Glutamatergic neuron (in vitro differentiated cells): ENCODE results near the gene EMP2. TPM values are rescaled to one million over a fixed set of nuclear protein-coding genes. Genes with fewer than 3 reads are reported as not detected.

Source experiments
- DNase-seq: peaks from one replicate; pipeline ENCODE4 v3.0.0; 2022
- H3K27ac Mint-ChIP-seq: one replicate; pipeline ENCODE4 v1.8.0; 2020; ENCODE audit warnings: mild to moderate bottlenecking, mixed read lengths, inconsistent platforms; ENCODE audit not compliant: unreplicated experiment
- H3K27me3 Mint-ChIP-seq: one replicate; pipeline ENCODE4 v1.8.0; 2020; ENCODE audit warnings: mild to moderate bottlenecking, moderate library complexity, mixed read lengths, inconsistent platforms; ENCODE audit not compliant: unreplicated experiment
- H3K36me3 Mint-ChIP-seq: one replicate; pipeline ENCODE4 v1.8.0; 2020; ENCODE audit warnings: mild to moderate bottlenecking, mixed read lengths, inconsistent platforms; ENCODE audit not compliant: unreplicated experiment
- H3K4me1 Mint-ChIP-seq: one replicate; pipeline ENCODE4 v1.8.0; 2020; ENCODE audit warnings: mild to moderate bottlenecking, low read depth, mixed read lengths, inconsistent platforms; ENCODE audit not compliant: unreplicated experiment
- H3K4me3 Mint-ChIP-seq: one replicate; pipeline ENCODE4 v1.8.0; 2020; ENCODE audit warnings: mild to moderate bottlenecking, mixed read lengths, inconsistent platforms; ENCODE audit not compliant: unreplicated experiment
- H3K9me3 Mint-ChIP-seq: one replicate; pipeline ENCODE4 v1.8.0; 2020; ENCODE audit warnings: mild to moderate bottlenecking, moderate library complexity, mixed read lengths, inconsistent platforms; ENCODE audit not compliant: unreplicated experiment
- CTCF ChIP-seq: fragments of 200-600 bp; sonication (generic); IDR thresholded peaks from one replicate; pipeline ENCODE4 v1.5.0; 2021; ENCODE audit not compliant: partially characterized antibody, unreplicated experiment
- total RNA-seq: library from RNA; stranded (reverse); fragmentation: NEBNext Ultra II Directional; extraction: Animal tissue kit (Norgen Biotek cat#: 25700); gene quantifications from one replicate; pipeline ENCODE4 v1.2.1, GENCODE V29; 2021; ENCODE audit not compliant: unreplicated experiment

Gene EMP2
- total RNA-seq, 1 donor from 2014 or later = 27.8 TPM

- no peak overlapping the region for H3K4me3 Mint-ChIP-seq
- DNase-seq = peak; percentile 35
- H3K27me3 Mint-ChIP-seq = no peaks in the 10 kb centered on the region
- H3K9me3 Mint-ChIP-seq = peaks cover 3% of the 10 kb centered on the region
- no peak overlapping the region for H3K27ac Mint-ChIP-seq
- peaks cover 14% of the 10 kb centered on the region for H3K36me3 Mint-ChIP-seq
- H3K4me1 Mint-ChIP-seq = peaks cover 2% of the 10 kb centered on the region
- TF ChIP-seq CTCF = no peak
Observed at GRCh38 chr16:10552998-10553491, 27.4 kb downstream of the EMP2 start.

DNA sequence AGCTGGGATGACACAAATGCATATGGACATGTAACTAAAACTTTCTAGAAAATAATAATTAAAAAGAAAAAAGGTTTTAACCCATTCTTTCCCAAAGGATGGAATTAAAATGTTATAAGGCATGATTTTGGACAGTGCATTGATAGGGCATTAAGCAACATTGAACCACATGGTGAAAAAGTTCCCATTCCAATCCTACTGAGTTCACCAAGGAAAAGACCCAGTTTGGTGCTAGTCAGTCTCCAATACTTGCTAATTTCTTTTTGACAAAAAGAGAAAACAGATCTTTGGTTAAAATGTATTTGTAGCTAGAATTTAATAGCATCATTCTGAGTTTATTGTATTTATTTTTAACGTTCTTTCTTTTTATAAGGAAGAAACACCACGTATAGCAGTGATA lies 28.1 kb downstream of the EMP2 start:
- Mint-ChIP-seq H3K9me3 (peaks cover 5% of the 10 kb centered on the region), H3K27ac (no peak overlapping the region), H3K4me3 (no peak overlapping the region), H3K4me1 (peaks cover 2% of the 10 kb centered on the region), H3K36me3 (peaks cover 20% of the 10 kb centered on the region), H3K27me3 (no peaks in the 10 kb centered on the region)
- no peak for DNase-seq
- TF ChIP-seq CTCF = no peak

DNA sequence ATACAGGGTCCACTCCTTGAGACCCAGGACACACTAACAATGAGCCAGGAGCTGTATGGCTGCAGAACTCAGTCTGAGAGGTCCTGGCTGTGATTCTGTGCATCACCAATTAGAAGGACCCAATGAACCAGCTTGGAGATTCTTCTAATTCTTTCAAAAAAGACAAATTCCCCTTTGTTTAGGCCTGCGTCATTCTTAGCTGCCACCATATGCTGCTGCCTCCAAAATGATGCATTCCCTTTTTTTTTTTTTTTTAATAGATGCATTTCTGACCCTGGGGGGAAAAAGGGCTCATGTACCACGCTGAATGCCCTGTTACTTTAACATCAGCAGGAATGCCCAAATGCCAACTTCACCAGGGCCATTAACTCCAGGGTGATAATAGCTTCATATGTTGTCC lies 28.5 kb downstream of the EMP2 start:
- H3K27ac Mint-ChIP-seq = peak overlapping the region; percentile 2
- H3K36me3 Mint-ChIP-seq = peaks cover 22% of the 10 kb centered on the region
- H3K4me3 Mint-ChIP-seq = no peak overlapping the region
- peaks cover 2% of the 10 kb centered on the region for H3K4me1 Mint-ChIP-seq
- TF ChIP-seq CTCF = no peak
- H3K27me3 Mint-ChIP-seq = no peaks in the 10 kb centered on the region
- no peak for DNase-seq
- peaks cover 5% of the 10 kb centered on the region for H3K9me3 Mint-ChIP-seq

DNA sequence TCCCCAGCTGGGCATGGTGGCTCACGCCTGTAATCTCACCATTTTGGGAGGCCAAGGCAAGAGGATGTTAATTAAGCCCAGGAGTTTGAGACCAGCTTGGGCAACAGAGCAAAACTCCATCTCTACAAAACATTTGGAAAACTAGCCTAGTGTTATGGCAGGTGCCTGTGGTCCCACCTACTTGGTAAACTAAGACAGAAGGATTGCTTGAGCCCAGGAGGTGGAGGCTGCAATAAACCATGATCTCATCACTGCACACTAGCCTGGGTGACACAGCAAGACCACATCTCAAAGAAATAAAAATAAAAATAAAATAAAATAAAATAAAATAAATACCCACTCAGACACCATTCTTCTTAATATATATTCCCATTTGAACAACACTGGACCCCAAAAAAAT lies 32.0 kb downstream of the EMP2 start:
- TF ChIP-seq CTCF = no peak
- Mint-ChIP-seq H3K27ac (no peak overlapping the region), H3K36me3 (peaks cover 22% of the 10 kb centered on the region), H3K9me3 (peaks cover 8% of the 10 kb centered on the region), H3K27me3 (no peaks in the 10 kb centered on the region), H3K4me1 (peaks cover 2% of the 10 kb centered on the region), H3K4me3 (no peak overlapping the region)
- no peak for DNase-seq

DNA sequence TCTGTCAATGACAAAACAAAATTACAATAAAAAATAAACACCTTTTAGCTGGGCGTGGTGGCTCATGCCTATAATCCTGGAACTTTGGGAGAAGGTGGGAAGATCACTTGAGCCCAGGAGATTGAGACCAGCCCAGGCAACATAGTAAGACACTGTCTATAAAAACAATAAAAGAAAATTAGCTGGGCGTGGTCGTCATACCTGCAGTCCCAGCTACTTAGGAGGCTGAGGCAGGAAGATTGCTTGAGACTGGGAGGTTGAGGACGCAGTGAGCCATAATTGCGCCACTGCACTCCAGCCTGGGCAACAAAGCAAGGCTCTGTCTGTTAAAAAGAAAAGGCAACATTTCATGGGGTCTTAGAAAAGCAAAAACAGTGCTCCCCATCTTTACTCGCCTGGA lies 32.7 kb downstream of the EMP2 start:
- peaks cover 8% of the 10 kb centered on the region for H3K9me3 Mint-ChIP-seq
- TF ChIP-seq CTCF = no peak
- peaks cover 22% of the 10 kb centered on the region for H3K36me3 Mint-ChIP-seq
- no peaks in the 10 kb centered on the region for H3K27me3 Mint-ChIP-seq
- DNase-seq = no peak
- no peaks in the 10 kb centered on the region for H3K4me1 Mint-ChIP-seq
- H3K4me3 Mint-ChIP-seq = no peak overlapping the region
- no peak overlapping the region for H3K27ac Mint-ChIP-seq
